ENCODE data around the gene IFITM2. TPM values are rescaled to one million over a fixed set of nuclear protein-coding genes. Genes with fewer than 3 reads are reported as not detected.

IFITM2 gene
- polyA plus RNA-seq, 1 donor (not counting 4 experiments of a cell fraction or from before 2014, with no cell fraction given): 83.0 TPM

- peak overlapping the region; percentile 63 for H3K9ac ChIP-seq (ENCODE audit: control insufficient read depth, extremely low read depth, insufficient read depth, low read length)
- dilution Hi-C loops (cut with MboI; ENCODE audit: extremely low pct_ligation_motif_present, low sequenced_read_pairs): no loop called here
- no peak for DNase-seq (ENCODE audit: low read depth, low spot score)
- TF ChIP-seq EZH2 (IDR thresholded peaks at IDR 0.05; ENCODE audit: low read length): no peak
- TF ChIP-seq, protein P1, sequence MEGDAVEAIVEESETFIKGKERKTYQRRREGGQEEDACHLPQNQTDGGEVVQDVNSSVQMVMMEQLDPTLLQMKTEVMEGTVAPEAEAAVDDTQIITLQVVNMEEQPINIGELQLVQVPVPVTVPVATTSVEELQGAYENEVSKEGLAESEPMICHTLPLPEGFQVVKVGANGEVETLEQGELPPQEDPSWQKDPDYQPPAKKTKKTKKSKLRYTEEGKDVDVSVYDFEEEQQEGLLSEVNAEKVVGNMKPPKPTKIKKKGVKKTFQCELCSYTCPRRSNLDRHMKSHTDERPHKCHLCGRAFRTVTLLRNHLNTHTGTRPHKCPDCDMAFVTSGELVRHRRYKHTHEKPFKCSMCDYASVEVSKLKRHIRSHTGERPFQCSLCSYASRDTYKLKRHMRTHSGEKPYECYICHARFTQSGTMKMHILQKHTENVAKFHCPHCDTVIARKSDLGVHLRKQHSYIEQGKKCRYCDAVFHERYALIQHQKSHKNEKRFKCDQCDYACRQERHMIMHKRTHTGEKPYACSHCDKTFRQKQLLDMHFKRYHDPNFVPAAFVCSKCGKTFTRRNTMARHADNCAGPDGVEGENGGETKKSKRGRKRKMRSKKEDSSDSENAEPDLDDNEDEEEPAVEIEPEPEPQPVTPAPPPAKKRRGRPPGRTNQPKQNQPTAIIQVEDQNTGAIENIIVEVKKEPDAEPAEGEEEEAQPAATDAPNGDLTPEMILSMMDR (optimal IDR thresholded peaks at IDR 0.05 in 1 of 3, IDR thresholded peaks at IDR 0.05 in 1 of 3, conservative IDR thresholded peaks at IDR 0.05 in 1 of 3; ENCODE audit: extremely low read depth in 1 of 3, insufficient read depth in 2 of 3, low read length in 3 of 3): no peak
- H3K4me2 ChIP-seq (ENCODE audit: control insufficient read depth, extremely low read depth, insufficient read depth, low read depth, low read length): peak overlapping the region; percentile 90
- H4K20me1 ChIP-seq (ENCODE audit: control insufficient read depth, extremely low read depth, insufficient read depth, low read length): no peaks in the 10 kb centered on the region
- no peaks in the 10 kb centered on the region for H3K27me3 ChIP-seq (ENCODE audit: control insufficient read depth, extremely low read depth, insufficient read depth, low read length)
- H3K9me3 ChIP-seq (ENCODE audit: control insufficient read depth, low read depth, low read length): no peaks in the 10 kb centered on the region
- peak; percentile 52 for FAIRE-seq
- H3K36me3 ChIP-seq (ENCODE audit: control insufficient read depth in 2 of 2, extremely low read depth in 1 of 2, insufficient read depth in 2 of 2, low read length in 2 of 2): no peaks in the 10 kb centered on the region
- peak overlapping the region; percentile 90 for H2AFZ ChIP-seq (ENCODE audit: control insufficient read depth, low read length)
- H3K4me1 ChIP-seq (ENCODE audit: control insufficient read depth, extremely low read depth, insufficient read depth, low read length): peaks cover 25% of the 10 kb centered on the region
- H3K27ac ChIP-seq (ENCODE audit: control insufficient read depth, insufficient read depth, low read length): peak overlapping the region; percentile 48
- H3K79me2 ChIP-seq (ENCODE audit: control insufficient read depth, insufficient read depth, low read length): no peaks in the 10 kb centered on the region
- H3K4me3 ChIP-seq (ENCODE audit: control insufficient read depth in 2 of 3, extremely low read depth in 1 of 3, insufficient read depth in 2 of 3, low read depth in 1 of 3, low read length in 3 of 3): peak overlapping the region in 2 of 3 experiments; percentile 15 to 53
- H3K9me1 ChIP-seq (ENCODE audit: control insufficient read depth, extremely low read depth, insufficient read depth, low read length): no peaks in the 10 kb centered on the region
Observed at GRCh38 chr11:350723-351255, 43.2 kb downstream of the IFITM2 start.

GRCh38 chr11:351411-351810 is 43.8 kb downstream of the IFITM2 start:
- peak overlapping the region; percentile 90 for H3K4me2 ChIP-seq (ENCODE audit: control insufficient read depth, extremely low read depth, insufficient read depth, low read depth, low read length)
- no peaks in the 10 kb centered on the region for H3K9me1 ChIP-seq (ENCODE audit: control insufficient read depth, extremely low read depth, insufficient read depth, low read length)
- H3K36me3 ChIP-seq (ENCODE audit: control insufficient read depth in 2 of 2, extremely low read depth in 1 of 2, insufficient read depth in 2 of 2, low read length in 2 of 2): no peaks in the 10 kb centered on the region
- TF ChIP-seq EZH2 (IDR thresholded peaks at IDR 0.05; ENCODE audit: low read length): no peak
- TF ChIP-seq, protein P1 (optimal IDR thresholded peaks at IDR 0.05 in 1 of 3, IDR thresholded peaks at IDR 0.05 in 1 of 3, conservative IDR thresholded peaks at IDR 0.05 in 1 of 3; ENCODE audit: extremely low read depth in 1 of 3, insufficient read depth in 2 of 3, low read length in 3 of 3): no peak
- no peaks in the 10 kb centered on the region for H3K27me3 ChIP-seq (ENCODE audit: control insufficient read depth, extremely low read depth, insufficient read depth, low read length)
- no peak overlapping the region for H2AFZ ChIP-seq (ENCODE audit: control insufficient read depth, low read length)
- no peaks in the 10 kb centered on the region for H3K79me2 ChIP-seq (ENCODE audit: control insufficient read depth, insufficient read depth, low read length)
- DNase-seq (ENCODE audit: low read depth, low spot score) (no peak), FAIRE-seq (no peak)
- dilution Hi-C loops (cut with MboI; ENCODE audit: extremely low pct_ligation_motif_present, low sequenced_read_pairs): no loop called here
- peaks cover 26% of the 10 kb centered on the region for H3K4me1 ChIP-seq (ENCODE audit: control insufficient read depth, extremely low read depth, insufficient read depth, low read length)
- peak overlapping the region; percentile 63 for H3K9ac ChIP-seq (ENCODE audit: control insufficient read depth, extremely low read depth, insufficient read depth, low read length)
- H3K4me3 ChIP-seq (ENCODE audit: control insufficient read depth in 2 of 3, extremely low read depth in 1 of 3, insufficient read depth in 2 of 3, low read depth in 1 of 3, low read length in 3 of 3): no peak overlapping the region
- no peaks in the 10 kb centered on the region for H3K9me3 ChIP-seq (ENCODE audit: control insufficient read depth, low read depth, low read length)
- H3K27ac ChIP-seq (ENCODE audit: control insufficient read depth, insufficient read depth, low read length): no peak overlapping the region
- no peaks in the 10 kb centered on the region for H4K20me1 ChIP-seq (ENCODE audit: control insufficient read depth, extremely low read depth, insufficient read depth, low read length)
